Dermis microvascular lymphatic vessel endothelial cell (primary cell): Measurements from ENCODE around the gene CHPF2. TPM values are rescaled to one million over a fixed set of nuclear protein-coding genes. Genes with fewer than 3 reads are reported as not detected.

ENCODE experiments used
- DNase-seq, 2 donors: peaks; one replicate each; pipeline versions ENCODE4 v3.0.0 to v3.0.0-alpha.2; 2010; ENCODE audit warnings: low read depth in 2 of 2
- total RNA-seq: library from RNA; depleted of rRNA; stranded (reverse); fragments of >200 nt; gene quantifications from 2 replicates; pipeline ENCODE4 v1.2.1, GENCODE V29; 2014

Gene CHPF2
- total RNA-seq, 1 donor from 2014 or later = 29.4 TPM

DNA sequence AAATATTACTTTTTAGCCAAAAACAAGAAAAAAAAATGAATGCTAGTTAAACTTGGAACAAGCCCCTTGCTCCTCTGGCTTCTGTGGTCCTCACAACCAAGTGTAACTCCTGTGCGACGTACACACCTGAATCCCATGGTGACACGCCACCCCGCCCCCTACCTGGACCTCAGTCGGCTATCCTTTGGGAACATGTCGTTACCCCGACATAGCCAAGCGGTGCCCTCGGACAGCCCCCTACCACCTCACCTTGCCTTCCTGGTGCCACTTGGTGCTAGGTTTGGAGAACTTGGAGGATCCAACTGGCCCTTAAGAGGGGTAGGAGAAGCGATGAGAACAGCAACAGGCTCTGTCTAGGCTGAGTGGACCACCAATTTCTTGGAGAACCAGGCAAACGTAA lies 28.2 kb downstream of the CHPF2 start:
- no peak for DNase-seq

DNA sequence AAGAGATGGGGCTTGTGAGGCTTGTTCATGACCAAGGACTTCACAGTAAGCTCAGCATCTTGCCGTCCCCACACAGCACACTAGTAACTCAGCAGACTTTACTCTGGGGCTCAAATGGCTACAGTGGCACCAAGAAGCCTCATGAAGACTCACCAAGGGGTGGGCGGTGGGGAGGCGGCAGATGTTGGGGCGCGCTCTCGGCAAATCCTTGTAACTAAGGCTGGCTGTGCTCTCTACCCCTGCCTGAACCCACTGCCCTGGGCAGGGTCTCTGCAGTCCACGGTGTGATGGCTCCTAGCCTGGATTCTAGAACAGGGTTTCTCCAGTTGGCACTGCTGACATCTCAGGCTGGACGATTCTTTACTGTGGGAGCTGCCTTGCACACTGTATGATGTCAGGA lies 28.6 kb downstream of the CHPF2 start:
- no peak for DNase-seq

DNA sequence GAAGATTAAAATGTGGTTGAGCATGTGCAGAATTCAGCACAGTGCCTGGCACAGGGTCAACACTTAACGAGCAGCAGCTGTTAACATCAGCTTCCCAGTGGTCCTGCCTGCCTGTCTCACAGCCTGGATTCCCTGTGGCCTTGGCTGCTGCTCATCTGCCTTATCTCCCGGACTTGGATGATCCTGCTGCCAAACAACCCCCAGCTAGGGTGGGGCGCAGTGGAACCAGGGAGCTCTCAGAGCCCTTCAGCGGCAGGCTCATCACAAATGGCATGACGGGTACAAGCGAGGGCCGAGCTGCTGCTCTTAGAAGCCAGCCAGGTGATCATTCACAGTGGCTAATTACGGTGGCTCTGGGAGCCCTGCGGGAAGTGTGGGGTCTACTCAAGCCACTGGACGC lies 29.2 kb downstream of the CHPF2 start:
- DNase-seq = no peak

DNA sequence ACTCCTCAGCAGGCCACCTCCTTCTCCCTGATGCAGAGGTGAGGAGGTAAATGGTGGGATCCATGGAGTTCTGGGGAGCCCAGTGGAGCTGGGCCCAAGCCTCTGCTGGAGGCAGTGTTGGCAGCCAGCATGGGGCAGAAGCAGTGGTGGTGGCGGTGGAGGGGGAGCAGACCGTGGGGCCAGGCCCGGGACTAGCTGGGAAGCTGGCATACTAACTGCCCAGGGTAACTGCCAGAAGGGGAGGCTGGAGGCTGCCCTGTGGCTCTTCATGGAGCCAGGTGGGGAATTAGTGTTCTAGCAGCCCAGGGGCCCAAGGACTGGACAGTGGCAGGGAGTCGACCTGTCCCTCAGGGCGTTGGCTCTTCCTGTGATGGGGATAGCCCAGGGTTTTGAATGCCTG lies 32.3 kb downstream of the CHPF2 start:
- no peak for DNase-seq

DNA sequence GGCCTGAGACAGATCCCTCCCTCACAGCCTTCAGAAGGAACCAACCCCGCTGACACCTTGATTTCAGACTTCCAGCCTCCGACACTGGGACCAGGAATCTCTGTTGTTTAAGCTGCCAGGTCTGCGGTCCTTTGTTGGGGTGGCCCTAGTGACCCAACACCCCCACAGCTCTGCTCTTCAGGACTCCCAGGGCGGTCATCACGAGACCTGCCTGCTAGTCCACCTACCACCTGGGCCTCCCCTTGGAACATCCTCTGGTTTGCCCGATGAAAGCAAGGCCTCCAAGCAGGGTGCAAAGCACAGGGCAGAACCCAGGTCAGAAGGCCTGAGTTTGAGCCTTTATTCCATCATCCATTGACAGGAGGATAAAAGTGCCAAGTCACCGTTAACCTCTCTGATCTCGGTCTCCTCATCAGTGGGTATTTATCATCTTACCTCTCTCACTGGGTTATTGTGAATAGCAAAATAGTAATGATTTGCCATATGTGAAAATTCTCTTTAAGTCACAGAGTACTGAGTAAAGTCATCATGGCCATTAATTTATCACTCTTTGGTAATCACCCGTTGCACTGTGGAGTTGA lies 33.2 kb downstream of the CHPF2 start:
- DNase-seq = no peak

DNA sequence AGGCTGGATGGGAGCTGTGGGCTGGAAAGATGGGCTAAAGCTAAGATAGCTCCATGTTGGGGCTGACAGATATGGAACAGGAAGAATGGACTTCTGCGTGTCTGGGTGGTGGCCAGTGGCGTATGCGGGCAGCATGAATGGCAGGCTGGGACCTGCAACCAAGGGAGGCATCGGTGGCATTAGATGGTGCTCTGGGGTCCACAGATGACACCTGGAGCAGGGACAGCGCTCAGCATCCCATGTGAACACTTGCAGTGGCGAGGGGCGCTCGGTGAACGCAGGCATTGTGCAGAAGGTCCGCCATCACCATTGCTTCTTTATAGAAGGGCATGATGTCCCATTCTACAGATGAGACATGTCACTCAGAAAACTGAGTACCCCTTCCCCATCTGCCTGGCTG lies 37.2 kb downstream of the CHPF2 start:
- no peak for DNase-seq

DNA sequence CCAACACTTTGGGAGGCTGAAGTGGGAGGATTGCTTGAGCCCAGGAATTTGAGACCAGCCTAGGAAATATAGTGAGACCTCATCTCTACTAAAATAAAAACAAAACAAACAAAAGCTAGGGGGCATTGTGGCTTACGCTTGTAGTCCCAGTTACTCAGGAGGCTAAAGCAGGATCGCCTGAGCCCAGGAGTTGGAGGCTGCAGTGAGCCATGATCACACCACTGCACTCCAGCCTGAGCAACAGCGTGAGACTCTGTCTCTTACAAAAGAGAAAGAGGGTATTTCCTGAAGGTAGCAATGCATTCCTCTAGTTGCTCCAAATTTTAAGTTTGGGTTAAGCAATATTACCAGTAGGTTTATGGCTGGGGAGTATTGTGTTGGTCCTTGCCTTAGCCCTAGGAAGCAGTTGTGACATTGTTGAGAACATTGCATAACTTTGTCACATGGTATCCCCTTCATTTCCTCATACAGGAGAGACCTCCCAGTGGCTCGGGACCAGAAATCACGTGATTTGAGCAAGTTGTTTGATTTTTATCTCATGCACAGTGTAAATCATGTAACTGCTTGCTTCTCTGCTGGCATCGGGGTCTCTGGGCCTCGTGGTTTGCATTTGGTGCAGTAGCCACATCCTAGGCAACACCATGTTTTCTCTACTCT lies 39.5 kb downstream of the CHPF2 start:
- DNase-seq = peak in 1 of 2 donors; percentile 22

DNA sequence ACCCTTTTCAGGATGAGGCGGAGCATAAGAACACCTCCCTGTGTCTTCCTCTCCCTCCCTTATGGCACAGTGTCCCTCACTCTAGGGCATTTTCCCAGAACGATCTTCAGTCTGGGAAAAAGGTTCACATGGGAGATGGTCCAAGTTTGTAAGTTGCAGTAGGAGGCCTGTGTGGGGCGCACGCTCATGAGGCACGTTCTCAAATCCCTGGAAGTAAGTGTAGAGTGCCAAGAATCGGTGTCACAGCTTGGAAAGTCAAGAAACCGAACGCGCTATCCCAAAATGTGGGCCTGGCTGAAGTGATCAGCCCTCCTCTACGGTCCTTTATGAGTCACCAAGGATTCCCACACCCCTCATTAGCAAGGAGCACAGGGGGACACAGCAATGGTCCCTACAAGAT lies 40.1 kb downstream of the CHPF2 start:
- no peak for DNase-seq

DNA sequence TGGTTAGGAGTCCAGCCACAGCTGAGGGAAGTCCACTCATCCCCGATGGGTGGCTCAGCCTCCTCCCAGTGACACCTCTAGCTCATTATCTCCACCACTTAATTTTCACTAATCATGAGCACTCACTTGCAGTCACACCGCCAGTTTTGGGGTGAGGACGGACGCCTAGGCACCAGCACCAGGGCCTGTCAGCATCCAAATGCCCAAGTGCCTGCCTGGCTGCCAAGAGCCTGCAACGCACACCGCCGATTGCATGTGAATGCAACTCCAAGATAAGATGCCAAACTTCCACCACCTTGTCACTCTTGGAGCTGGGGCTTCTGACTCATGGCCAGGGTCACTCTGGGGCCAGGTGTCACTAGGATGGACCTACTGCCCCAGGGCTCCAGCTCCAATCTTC lies 40.6 kb downstream of the CHPF2 start:
- no peak for DNase-seq

DNA sequence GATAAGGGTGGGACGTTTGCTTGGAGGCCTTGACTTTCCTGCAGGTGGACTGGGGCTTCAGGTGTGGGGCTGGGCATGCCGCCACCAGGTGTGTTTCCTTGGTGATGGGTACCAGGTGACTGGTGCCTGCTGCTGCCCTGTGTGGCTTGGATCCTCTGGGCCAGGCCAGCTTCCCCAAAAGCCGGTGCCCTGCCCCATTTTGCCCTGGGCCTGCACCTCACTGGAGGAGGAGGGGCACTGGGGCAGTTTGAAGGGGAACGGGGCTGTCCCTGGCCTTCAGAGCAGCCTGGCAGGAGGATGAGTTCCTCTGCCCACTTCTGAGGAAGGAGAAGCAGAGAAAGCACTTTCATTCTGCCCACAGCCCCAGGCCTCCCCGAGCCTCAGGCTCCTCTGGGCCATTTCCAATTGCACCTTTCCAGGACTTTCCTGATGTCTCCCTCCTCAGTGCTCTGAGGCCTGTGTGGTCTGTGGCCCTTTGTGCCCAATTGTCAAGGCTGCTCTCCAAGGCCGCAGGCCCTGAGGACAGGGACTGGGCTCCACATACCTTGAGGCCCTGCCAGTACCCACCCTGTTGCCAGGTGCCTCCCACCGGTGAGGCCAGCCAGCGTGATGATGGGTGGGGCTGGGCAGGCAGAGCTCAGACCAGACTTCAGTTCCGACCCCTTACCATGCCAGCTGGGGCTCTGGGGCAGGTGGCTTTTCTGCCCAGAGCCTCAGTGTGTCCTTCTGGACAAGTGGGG lies 41.5 kb downstream of the CHPF2 start:
- no peak for DNase-seq

DNA sequence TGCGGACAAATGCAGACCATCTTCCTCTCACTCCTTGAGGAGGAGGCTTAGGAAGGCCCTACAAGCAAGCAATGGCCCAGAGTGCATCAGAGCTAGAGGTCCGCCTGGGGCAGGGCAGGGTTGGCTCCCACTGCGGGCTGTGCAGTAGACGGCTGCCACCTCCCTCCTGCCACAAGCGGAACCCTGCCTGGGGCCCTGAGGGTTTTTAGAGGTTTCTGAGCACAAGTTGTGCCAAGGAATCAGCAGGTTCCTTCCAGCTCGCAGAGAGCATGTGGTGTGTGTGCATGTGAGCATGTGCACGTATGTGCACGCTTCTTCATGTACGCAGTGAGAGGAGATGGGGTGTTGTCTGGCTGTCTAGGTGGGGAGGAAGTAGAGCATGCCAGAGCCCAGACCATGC lies 42.1 kb downstream of the CHPF2 start:
- DNase-seq = no peak

DNA sequence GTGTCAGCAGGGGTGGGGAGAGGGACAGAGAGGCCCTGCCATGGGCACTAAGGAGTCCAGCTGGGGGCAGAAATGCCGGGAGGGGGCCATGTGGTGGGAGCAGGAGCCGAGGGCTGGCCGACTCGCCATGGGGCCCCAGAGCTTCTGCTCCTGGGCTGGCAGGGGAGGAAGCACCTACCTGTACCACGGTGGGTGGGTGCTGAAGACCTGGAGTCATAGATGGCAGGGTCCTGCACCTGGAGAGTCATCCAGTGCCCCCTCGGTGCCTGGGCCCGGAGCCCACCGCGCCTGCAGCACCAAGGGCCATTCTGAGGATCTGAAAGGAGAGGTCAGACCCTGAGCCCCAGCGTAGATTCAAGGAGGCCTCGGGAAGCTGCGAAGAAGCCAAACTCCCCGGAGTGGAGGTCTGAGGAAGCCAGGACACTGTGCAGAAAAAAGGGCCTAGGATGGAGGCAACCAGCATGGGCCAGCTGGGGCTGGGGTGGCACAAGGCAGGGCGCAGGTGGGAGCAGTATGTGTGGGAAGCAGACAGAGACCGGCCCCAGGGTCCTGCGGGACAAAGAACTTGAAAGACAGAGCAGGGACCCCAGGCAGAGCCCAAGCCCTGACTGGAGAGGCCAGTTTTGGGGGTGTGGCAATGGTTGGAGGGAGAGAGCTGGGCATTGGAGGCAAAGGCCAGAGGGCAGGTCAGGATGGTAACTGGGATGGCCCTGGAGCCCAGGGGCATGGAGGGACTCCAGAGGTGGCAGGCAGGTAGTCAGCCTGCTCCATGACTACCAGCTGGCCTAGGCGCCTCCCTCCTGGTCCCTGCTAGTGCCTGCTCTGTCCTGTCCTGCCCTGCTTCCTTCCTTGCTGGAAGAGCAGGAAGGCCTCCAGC lies 42.9 kb downstream of the CHPF2 start:
- no peak for DNase-seq

DNA sequence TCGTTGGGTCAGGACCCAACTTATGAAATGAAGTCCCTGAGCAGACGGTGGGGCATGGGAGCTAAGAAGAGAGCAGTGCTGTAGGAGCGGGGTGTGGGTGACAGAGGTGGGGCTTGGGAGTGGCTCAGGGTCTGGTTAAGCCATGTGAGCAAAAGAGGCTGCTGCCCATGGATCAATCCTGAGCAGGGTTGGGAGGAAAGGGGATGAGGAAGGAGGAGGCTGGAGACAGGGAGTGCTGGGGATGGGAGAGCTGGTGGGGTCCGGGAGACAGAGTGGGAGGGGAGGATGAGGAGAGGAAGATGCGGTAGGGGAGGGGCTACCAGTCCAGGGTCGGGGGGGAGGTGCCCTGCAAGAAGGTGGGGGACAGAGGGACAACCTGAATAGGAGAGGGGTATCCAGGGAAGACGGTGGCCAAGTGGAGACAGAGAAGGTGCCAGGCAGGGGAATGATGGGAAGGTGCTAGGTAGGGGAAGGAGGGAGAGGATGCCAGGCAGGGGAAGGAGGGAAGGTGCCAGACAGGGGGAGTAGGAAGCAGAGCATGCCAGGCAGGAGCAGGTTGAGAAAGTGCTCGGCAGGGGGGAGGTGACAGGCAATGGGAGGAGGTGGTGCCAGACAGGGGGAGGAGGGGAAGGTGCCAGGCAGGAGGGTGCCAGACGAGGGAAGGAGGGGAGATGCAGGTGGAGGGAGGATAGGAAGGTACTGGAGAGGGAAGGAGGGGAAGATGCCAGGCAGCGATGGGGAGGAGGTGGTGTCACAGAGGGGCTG lies 43.7 kb downstream of the CHPF2 start:
- DNase-seq = no peak

DNA sequence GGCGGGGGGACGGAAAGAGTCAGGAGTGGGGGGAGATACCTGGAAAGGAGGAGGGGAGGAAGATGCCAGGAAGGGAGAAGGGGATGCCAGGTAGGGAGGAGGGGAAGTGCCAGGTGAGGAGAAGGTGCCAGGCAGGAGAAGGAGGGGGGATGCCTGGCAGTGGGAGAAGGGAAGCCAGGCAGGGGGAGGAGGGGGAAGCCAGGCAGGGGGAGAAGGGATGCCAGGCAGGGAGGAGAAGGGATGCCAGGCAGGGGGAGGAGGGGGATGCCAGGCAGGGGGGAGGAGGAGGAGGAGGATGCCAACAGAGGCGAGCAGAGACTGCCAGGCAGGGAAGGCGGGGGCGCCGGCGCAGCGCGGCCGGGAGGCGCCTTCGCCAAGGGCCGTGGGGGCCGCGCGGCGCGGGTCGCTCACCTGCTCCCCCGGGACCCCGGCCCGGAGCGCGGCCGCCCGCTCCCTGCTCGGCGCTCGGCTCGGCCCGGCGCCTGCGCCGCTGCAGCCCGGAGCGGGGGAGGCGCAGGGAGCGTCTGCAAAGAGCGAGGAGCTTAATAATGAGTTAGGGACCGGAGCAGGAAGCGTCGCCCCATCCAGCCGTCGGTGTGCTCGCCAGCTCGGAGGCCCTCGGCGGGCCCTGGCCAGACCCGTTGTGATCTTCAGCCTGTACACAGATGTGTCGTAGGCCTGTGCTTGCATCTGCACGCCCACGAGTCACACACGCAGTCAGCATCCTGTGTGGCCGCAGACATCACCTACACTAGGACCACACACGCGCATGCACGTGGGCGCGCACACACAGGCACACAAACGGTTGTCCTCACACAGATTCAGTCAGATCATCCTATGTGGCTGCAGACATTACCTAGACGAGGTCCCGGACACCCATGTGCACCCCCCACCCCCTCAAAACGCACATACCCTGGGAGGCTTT lies 44.6 kb downstream of the CHPF2 start:
- peak; percentile 12 to 43 for DNase-seq

DNA sequence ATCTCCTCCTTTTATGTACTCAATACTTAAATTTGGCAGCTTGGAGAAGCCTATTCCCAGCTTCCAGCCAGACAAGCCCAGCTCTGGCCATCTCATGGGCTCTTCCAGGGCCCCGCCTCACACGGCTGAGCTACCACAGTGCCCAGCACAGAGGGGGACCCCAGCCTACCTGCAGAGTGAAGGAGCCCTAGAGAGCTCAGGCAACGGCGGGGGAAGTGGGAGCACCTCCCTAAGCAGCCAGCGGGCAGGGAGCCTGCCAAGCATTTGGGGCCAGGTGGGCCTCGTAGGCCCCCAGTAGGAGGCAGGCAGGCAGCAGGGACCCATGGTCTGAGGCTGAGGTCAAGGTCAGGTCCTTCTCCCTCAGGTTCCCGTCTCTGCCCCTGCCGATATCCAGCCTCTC lies 45.3 kb downstream of the CHPF2 start:
- DNase-seq = no peak

DNA sequence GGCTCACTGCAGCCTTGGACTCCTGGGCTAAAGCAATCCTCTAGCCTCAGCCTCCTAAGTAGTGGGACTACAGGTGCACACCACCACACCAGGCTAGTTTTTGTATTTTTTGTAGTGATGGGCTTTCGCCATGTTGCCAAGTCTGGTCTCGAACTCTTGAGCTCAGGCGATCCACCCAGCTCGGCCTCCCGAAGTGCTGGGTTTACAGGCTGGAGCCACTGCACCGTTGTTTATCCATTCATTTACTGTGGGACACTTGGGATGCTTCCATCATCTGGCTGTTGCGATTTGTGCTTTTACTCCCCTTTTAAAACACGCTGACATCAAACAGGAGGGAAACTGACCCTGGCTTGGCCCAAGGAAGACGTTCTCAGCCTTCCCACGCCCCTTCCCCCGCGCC lies 46.7 kb downstream of the CHPF2 start:
- DNase-seq = no peak

DNA sequence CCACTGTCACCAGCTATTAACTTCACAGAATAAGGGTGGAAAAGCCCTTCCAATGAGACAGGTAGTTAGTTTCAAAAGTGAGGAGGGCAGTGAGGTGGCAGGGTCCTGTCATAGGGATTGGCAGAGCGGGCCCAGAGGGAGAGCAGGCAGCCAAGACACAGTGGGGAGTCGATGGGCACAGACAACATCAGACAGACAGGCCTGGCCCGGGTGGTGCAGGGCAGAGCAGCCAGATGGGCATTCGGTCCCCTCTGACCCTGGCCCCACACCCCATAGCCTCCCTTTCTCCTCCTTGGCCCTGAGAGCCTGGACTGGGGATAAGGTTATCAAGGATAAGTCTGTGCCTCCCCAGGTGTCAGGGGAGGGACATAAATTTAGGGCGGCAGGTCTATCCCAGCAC lies 47.6 kb downstream of the CHPF2 start:
- no peak for DNase-seq

DNA sequence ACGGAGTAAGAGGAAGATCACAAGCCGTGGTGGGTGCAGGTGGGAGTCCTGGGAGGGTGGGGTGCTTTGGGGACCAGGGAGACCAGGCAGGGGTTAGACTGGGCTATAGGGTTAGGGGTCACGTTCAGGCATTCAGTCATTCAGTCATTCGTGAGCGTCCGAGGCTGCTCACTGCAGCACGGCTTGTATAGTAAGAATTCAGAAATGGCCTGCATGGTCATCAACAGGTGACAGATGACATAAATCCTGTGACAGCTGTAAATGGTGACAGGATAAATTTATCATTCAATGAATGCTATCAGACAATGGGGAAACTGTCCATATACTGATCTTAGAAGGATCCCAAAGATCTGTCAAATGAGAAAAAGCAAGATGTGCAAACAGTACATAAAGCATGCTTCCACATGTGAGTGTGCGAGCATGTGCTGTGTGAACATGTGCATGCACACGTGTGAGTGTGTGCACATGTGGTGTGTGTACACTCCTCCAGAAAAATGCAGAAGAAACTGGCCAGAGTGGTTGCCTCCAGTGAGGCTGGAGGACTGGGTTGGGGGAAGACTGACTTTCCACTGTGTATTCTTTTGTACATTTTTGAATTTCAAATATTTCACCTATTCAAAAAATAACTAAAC lies 48.2 kb downstream of the CHPF2 start:
- DNase-seq = no peak

DNA sequence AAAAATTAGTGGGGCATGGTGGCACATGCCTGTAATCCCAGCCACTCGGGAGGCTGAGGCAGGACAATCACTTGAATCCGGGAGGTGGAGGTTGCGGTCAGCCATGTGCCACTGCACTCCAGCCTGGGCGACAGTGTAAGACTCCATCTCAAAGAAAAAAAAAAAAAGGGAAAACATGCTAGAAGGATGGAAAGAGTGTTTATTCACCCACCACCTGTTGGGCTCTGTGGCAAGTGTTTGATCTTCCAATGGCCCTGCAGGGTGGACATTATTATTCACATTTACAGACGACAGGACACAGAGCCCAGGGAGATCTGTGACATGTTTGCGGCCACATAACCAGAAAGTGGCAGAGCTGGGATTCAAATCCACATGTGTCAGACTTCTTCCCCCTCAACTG lies 49.4 kb downstream of the CHPF2 start:
- no peak for DNase-seq

DNA sequence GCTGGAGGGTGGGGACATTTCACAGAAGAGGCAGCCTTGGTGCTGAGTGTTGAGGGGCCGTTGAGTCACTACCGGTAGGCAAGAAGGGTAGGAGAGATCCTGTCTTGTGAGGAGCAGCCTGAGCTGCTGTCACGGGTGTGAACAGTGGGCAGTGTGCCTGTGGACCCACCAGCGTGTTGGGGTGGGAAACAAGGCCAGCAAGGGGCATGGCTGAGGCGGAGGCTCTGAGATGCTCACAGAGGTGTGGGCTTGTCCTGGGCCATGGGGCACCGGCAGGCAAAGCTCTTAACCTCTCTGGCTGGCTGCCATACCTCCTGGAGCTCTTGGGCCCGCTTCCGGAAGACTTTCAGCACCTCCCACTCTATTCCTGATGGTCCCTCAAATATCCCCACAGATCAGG lies 49.8 kb downstream of the CHPF2 start:
- DNase-seq = no peak
